HCEC 1CT (cell line): ENCODE results near the gene HERC3.
"Not testable (repeated sequence)": the region's sequence is repeated elsewhere in the genome, so short reads cannot be mapped to it uniquely, and the experiment has no call there.

Experiments
- DNase-seq: peaks from one replicate; pipeline ENCODE4 v3.0.0-alpha.2; 2017

Gene HERC3

GRCh38 chr4:88609794-88610193 lies 17.5 kb downstream of the HERC3 start:
- not testable (repeated sequence) for DNase-seq

GRCh38 chr4:88610771-88611170 lies 18.5 kb downstream of the HERC3 start:
- no peak for DNase-seq

GRCh38 chr4:88613417-88613875 lies 21.2 kb downstream of the HERC3 start:
- no peak for DNase-seq

GRCh38 chr4:88614058-88614457 lies 21.8 kb downstream of the HERC3 start:
- no peak for DNase-seq

- peak; percentile 65 for DNase-seq
These were observed 24.2 kb downstream of the HERC3 start for GRCh38 chr4:88616275-88617150.

GRCh38 chr4:88618782-88619485 lies 26.7 kb downstream of the HERC3 start:
- no peak for DNase-seq

GRCh38 chr4:88619971-88620370 lies 27.7 kb downstream of the HERC3 start:
- no peak for DNase-seq

- no peak for DNase-seq
These were observed 29.6 kb downstream of the HERC3 start for GRCh38 chr4:88621763-88622327.

GRCh38 chr4:88623097-88623496 lies 30.8 kb downstream of the HERC3 start:
- DNase-seq = peak; percentile 90

GRCh38 chr4:88628746-88629145 lies 36.5 kb downstream of the HERC3 start:
- DNase-seq = no peak

GRCh38 chr4:88629826-88630225 lies 37.5 kb downstream of the HERC3 start:
- DNase-seq = no peak

GRCh38 chr4:88630756-88631155 lies 38.5 kb downstream of the HERC3 start:
- DNase-seq = peak; percentile 73

- DNase-seq = no peak
These were observed 51.7 kb downstream of the HERC3 start for GRCh38 chr4:88643932-88644331.

GRCh38 chr4:88645994-88646393 lies 53.7 kb downstream of the HERC3 start:
- DNase-seq = no peak

GRCh38 chr4:88646528-88647280 lies 54.4 kb downstream of the HERC3 start:
- no peak for DNase-seq

- DNase-seq = no peak
These were observed 57.4 kb downstream of the HERC3 start for GRCh38 chr4:88649716-88650115.

- DNase-seq = no peak
These were observed 61.2 kb downstream of the HERC3 start for GRCh38 chr4:88653371-88653946.

GRCh38 chr4:88655226-88655625 lies 62.9 kb downstream of the HERC3 start:
- DNase-seq = no peak

- DNase-seq = peak; percentile 64
These were observed 67.0 kb downstream of the HERC3 start for GRCh38 chr4:88659055-88659889.

- DNase-seq = no peak
These were observed 67.6 kb downstream of the HERC3 start for GRCh38 chr4:88659890-88660208.

- DNase-seq = peak; percentile 58
These were observed 68.4 kb downstream of the HERC3 start for GRCh38 chr4:88660446-88661294.
